GM18499 (cell line): ENCODE data around the gene TAF4.

Source experiments
- ATAC-seq: cut with Tn5 transposase; IDR thresholded peaks from one replicate; pipeline ENCODE4 v1.9.1; 2021; ENCODE audit warnings: moderate number of reproducible peaks; ENCODE audit not compliant: insufficient read depth, unreplicated experiment

The TAF4 gene

DNA sequence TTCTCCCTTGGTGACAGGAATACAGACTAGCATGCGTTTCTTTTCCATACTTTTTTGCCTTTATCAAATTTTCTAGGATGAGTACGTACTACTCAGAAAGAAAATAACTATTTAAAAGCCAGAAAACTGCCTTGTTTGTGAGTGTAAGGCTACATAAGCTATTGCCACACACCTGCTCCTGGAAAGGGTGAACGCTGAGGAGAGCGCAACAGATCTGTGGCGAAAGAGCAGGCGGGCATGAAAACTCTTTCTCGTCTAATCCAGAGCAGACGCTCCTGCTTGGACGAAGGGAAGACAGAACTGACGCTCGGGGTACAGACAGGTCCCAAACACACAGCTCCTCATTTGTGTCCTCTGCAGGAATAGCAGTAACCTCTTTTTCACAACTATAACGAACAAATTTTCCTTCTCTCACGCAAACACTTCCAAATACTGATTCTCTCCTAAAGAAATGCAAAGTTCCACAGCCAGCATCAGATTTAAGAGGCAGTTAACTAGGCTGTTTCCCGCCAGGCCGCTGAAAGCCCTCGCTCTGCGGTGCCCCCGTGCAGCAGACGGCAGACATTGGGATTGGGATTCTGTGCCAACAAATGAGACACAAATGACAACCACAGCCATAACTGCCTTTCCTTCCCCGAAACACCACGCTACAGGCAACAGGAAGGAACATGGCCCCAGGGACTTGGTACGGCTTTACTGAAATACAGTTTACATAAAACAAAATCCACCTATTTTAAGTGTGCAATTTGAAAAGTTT, 20.0 kb downstream of the TAF4 start:
- ATAC-seq, result no peak

DNA sequence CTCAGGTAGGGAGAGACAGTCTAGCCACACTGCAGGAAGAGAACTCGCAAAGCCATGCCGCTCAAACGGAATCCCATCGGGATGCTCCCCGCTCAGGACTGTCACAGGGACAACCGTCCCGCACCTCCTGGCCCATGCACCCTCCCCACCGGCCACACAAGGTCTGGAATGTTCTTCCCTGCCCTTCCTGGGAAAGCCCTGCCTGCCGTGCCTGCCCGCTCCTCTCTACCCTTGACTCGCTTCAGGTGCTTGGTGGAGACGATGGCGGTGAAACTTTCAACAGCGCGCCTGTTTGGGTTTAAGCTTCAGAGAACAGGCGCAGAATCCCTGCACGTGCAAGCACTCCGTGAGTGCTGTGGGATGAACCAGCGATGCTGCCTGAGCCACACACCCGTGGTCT, 20.6 kb downstream of the TAF4 start:
- ATAC-seq, result no peak

DNA sequence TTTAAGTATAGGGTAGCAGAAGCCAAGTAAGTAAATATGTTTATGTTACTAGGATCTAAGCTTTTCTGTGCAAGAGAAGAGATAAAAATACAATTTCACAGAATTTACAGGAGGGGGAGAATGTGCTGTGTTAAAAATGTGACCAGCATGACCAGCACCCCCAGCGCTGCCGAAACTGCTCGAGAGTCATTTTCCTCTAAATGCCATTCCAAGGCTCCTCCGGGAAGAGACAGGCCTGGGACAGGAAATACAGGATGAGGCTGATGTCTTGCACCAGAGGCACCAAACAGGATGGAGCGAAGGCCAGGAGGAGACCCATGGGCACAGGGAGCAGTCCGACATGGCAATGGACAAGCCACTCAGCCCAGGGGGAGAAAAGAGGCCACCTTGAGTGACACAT, 21.1 kb downstream of the TAF4 start:
- no peak for ATAC-seq

DNA sequence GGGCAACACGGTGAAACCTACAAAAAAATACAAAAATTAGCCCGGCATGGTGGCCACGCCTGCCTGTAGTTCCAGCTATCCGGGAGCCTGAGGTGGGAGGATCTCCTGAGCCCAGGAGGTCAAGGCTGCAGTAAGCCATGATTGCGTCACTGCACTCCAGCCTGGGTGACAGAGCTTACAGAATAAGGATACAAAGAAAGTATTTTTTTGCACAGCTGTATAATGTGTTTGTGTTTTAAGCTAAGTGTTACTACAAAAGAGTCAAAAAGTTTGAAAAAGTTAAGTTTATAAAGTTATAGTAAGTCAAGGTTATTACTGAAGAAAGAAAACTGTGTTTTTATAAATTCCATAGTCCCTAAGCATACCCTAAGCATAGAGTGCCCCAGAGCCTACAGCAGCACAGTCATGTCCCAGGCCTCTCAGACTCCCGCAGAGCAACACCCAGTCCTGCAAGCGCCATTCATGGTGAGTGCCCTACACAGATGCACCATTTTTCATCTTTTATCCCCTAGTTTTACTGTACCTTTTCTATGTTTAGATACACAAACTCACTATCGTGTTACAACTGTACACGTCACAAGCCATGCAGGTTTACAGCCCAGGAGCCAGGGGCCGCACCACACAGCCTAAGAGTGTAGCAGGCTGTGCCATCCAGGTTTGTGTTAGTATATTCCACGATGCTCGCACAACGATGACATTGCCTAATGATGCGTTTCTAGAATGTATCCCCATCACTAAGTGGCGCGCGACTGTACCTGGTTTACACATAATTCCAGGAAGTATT, 22.4 kb downstream of the TAF4 start:
- ATAC-seq, result no peak

DNA sequence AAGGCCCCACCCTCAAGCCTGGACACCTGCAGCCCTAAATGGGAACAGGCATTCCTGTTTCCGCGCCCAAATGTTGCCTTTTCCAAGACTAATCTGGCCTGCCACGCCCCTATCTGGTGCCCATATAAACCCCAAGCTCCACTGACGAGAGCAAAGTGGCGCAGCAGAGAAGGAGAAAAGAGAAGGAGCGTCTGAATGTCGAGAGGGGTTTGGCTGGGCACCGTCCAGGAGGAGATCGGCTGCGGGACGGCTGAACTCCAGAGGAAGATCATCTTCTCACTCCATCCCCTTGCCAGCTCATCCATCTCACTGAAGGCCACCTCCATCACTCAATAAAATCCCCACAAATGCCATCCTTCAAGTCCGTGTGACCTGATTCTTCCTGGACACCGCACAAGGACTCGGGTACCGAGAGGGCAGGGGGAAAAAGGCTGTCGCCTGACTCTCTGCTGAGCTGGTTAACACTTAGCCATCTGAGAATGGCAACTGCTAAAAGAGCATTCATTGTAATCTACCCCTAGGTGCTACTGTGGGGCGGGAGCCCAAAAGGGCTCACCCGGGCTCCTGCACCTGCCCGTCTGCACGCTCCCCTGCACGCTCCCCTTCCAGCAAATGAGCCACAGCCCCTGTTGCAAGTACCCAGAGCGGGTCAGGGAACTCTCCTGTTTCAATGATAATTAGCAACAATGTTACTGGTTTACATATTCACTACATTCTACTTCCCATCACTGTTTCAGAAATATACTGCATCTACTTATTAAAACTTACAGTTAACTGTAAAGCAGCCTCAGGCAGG, 23.5 kb downstream of the TAF4 start:
- no peak for ATAC-seq

DNA sequence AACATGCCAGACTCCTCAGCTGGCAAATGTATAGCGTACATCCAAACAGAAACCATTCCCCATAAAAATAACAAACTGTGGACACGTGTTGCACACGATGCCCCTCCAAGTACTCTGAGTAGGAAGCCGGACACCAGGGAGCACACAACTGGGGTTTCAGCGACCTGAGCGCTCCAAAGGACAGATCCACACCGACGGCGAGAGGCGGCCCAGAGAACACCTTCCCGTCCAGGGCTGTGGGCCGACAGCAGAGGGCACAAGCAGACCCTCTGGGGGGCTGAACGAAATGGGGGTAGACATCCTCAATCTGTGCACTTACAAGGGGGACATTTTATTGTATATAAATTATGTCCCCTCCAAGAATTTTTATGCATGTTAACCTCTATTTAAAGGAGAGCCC, 24.7 kb downstream of the TAF4 start:
- no peak for ATAC-seq

DNA sequence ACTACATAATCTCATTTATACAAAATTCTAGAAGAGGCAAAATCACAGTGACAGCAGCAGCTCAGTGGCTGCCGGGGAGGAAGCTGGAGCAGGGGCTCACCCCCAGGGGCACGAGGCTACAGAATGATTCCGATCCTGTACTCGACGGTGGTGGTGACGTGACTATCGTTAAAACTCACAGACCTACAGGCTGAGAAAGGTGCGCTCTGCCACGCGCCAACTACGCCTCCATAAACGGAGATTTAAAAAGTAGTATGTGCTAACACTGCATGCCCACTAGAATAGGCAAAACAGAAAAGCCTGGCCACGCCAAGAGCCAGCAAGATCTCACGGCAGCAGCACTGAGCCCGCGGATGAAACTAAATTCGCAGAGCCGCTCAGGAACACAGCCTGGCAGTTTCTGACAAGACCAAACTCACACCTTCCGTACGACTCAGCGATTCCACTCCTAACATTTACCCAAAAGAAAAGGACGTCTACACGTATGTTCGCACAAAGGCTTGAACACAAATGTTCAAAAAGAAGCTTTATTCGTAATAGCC, 25.2 kb downstream of the TAF4 start:
- ATAC-seq, result no peak

DNA sequence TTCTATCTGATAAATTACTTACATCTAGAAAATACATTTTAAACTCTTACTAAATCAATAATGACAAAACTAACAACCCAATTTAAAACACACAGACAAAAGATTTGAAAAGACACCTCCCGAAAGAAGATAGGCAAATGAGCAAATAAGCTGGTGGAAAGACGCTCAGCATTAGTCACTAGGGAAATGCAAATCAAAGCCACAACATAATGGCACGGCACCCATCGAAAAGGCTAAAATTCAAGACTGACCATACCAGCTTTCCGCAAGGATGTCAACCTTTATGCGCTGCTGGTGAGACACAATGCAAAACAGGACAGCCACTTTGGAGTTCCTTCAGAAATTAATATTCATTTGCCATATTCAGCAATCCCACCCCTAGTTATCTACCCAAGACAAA, 25.9 kb downstream of the TAF4 start:
- ATAC-seq, result no peak

DNA sequence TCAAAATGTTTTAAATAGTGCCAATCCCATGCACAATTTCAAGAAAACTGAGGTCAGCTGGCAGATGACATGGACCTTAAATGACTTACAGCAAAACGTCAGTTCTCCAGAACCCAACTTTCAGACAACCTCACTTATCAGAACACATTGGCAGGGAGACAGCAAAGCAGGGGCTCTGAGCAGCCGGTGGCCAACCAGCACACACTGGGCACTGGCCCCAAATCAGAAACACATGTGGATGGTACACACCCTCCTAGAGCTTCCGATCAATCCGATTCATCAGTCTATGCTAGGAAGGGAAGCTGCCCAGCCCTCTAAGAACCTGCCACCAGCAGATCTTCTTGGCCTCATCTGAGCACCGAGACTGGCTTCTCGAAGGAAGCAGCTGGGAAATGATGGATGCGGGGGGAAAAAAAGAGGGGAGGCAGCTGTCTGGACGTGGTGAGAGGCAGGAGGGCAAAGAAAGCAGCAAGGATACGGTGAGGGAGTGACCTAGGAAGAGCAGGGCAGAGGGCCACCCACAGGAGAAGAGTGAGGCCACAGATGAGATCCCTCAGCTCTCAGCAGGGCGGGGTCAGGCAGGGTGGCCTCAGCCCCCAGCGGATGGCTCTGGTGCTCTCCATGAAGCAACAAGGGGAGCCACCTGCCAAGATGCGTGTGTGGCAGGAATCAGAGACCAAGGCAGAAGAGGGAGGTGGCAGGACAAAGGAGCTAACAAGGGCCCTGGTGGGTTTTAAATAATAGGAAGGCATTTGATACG, 32.9 kb downstream of the TAF4 start:
- no peak for ATAC-seq

DNA sequence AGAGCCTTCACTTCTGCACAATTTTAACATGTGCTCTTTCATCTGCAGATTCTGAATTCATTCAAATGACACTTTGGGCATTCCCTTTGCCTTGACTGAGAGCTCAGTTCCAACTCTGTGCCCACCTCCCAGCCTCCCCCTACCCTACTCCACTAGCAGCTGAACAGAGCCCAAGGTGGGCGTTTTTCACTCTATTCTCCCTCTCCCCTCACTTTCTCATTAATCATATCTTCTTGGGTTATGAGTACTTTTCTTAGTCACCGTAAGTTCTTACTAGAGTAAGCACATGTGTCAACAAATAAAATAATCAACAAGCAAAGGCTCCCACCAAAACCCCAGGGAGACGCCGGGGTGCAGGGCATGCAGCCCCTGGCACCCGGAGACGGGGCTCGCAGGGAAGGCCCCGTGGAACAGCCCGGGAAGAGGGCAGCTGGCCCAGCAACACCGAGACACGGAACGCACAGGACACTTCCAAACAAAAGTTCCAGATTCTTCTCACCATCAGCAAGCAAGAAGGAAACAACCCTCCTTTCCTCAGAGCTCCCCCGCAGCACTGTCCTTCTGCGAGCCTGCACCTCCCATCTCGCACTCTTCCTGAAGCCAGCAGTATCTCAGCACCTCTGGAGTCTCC, 34.1 kb downstream of the TAF4 start:
- ATAC-seq, result no peak

DNA sequence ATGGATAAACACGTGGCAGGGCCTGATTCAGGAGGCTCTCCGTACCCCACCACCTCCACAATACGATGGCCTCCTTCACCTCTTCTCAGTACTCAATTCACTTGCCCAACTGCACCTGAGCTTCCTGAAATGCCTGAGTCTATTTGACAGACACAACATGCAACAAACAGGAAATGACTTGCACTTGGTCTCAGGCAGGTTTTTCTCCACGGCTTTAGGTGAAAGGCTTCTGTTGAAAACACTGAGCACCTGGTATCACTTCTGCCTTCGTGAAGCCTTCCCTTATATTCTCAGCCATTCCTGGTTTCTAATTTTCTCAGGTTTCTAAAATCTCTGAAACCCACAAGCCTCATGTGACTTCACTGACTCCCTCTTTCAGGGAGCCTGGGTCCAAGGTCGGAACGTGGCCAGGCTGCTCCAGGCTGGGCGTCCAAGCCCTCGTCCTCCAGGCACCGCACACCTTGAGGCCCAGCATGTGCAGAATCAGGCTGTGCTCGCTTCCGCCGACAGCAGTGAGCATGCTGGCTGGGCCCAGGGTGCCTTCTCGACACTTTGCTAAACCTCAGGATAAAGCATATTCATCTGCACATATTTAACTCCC, 34.7 kb downstream of the TAF4 start:
- ATAC-seq, result no peak

DNA sequence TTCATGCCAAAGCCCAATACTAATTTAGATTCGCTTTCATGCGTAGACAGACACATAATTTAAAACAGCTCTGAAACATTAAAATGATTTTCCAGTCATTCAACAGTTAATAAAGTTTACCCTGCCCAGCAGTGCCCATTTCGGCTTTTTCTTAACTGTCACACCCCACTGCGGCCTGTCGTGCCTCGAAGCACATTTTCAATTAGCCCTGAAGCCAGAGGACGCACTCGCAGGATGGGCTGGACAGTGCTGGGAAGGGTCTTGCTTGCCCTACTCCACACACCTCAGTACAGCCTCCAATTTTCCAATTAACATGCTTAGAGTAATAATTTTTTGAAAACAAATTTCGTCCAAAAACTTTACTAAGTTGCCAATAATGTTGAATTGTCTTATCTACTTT, 35.3 kb downstream of the TAF4 start:
- ATAC-seq, result no peak

DNA sequence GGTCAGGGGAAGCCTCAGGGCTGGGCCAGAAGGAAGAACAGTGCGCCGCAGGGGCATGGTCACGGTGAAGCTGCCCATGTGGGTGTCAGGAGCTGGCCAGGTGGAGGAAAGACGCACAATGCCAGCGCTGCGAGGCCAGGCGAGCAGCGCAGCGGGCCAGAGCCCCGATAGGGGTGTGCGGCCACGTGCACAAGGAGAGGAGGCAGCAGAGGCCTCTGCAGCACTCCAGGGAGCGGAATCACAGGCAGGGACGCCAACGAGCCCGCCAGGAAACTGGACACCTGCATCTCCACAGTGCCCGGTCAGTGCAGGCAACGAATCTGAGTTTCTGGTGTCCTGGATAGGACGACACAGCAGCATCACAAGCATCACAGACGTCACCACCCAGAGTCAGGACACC, 35.7 kb downstream of the TAF4 start:
- ATAC-seq, result no peak

DNA sequence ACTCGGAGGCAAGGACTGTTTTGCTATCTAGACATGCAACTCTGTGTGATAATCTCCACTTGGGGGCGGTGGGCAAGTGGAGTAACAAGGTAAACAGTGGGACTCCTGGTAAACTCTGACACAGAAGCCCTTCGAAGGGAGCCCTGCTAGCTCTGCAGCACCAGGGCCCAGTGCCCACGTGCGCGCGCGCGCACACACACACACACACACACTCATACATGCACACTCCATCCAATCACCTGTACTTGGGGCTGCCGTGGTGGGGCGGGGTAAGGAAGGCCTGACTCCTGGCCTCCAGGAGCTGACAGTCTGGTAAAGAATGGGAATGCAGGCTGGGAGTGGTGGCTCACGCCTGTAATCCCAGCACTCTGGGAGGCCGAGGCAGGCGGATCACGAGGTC, 36.4 kb downstream of the TAF4 start:
- no peak for ATAC-seq

DNA sequence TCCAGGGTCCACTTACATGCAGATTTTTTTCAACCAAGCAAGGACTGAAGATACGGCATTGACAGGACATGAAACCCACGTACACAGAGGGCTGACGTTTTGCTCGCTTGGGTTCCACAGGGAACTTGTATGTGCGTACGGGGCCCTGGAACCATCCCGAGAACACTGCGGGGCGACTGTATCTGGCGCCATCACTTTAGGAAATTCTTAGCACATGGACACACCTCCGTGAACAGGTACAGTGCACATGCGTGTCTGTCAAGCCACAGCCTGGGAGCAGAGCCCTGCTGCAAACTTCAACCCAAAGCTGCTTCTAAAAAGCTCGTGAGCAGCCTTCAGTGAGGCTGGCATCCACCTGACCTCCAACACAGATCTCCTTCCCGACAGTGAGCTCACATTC, 37.3 kb downstream of the TAF4 start:
- ATAC-seq, result no peak

DNA sequence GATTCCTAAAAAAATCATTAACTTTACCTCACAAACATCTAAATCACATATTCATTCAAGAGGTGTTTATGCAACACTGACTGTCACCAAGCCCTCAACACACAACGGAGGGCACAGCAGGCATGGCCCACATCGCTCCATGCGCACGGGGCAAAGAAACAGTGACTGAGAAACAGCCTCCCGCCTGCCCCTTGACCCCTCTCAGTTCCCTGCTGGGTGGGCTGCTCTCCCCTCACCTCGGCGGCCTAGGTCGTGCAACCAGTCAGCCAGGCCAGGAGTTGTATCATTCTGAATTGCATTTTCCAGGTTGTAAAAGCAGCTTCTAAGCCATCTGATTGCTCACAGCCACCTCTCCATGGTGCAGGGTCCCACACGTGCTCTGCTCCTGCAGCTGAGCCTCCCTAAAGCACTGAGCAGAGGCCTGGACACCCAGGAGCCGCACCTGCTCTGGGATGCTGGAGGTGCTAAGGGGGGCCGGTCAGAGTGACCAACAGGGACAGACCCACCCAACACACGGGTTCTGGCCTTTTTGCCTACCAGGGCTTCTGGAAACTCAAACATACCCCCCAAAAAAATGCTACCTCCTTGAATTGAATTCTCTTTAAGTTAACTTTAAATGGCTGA, 37.9 kb downstream of the TAF4 start:
- ATAC-seq, result no peak

DNA sequence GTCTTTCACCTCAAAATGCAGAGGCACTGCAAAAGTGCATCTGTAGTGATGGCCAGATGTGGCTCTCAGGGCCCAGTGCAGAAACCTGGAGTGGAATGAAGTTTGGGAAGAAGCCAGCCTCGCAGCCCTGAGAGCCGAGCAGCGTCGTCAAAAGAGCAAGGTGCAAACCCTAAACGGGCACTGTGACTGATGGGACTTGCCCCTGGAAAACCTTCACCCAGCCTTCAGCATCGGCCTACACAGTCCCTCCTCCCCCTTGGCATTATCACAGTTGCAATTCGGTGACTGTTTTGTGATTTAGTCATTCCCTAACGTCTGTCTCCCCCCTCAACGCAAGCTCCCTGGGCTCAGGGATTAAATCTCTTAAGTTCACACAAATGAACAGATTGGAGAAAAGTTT, 38.6 kb downstream of the TAF4 start:
- ATAC-seq, result no peak

DNA sequence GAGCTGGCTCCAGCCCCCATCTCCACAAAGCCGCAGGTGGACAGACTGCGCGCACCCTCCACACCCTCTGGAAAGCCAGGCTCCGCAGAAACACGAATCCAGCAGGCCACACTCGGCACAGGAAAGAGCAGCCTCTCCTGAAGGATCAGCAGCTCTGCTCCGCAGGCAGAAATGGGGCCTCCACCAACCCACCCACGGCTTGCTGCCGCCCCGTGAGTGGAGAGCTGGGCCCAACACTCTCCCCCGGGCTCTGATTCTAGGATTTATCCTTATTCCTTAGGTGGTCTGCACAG, 39.2 kb downstream of the TAF4 start:
- ATAC-seq, result no peak
